OCI-LY3 (cell line): ENCODE data around the gene COA7.
A peak's percentile ranks its signal among the peaks of the same experiment; 100 is the strongest.
"Not testable (repeated sequence)": the region's sequence is repeated elsewhere in the genome, so short reads cannot be mapped to it uniquely, and the experiment has no call there.

Experiments
- H2AFZ ChIP-seq: fragments of 200-600, 300-600 bp; shearing (Covaris generic); 2 replicates; pipeline ENCODE4 v1.6.0; 2014; ENCODE audit warnings: antibody characterized with exemption, low read depth, low read length
- H3K27ac ChIP-seq: fragments of 200-600, 300-600 bp; sonication (generic); 2 replicates; pipeline ENCODE4 v1.5.1; 2014; ENCODE audit warnings: mild to moderate bottlenecking, low read length, moderate library complexity, mixed read lengths
- H3K27me3 ChIP-seq: fragments of 200-600, 300-600 bp; sonication (generic); 2 replicates; pipeline ENCODE4 v1.6.1; 2014; ENCODE audit warnings: low read depth, low read length, mixed read lengths
- H3K36me3 ChIP-seq: fragments of 200-600, 300-600 bp; sonication (generic); replicated peaks from 2 replicates; pipeline ENCODE3; 2014; ENCODE audit warnings: low read depth, low read length, mixed read lengths
- H3K4me1 ChIP-seq: fragments of 300-600, 200-600 bp; sonication (generic); 2 replicates; pipeline ENCODE4 v1.6.1; 2014; ENCODE audit warnings: low read length, mixed read lengths
- H3K4me2 ChIP-seq: fragments of 200-600, 300-600 bp; sonication (generic); 2 replicates; pipeline ENCODE4 v1.6.1; 2014; ENCODE audit warnings: low read length, mixed read lengths
- H3K4me3 ChIP-seq: fragments of 300-600, 200-600 bp; sonication (generic); 2 replicates; pipeline ENCODE4 v1.5.1; 2014; ENCODE audit warnings: antibody characterized with exemption, mild to moderate bottlenecking, low read length, moderate library complexity
- H3K79me2 ChIP-seq: fragments of 300-600, 200-600 bp; shearing (Covaris generic); 2 replicates; pipeline ENCODE4 v1.6.1; 2014; ENCODE audit warnings: mild to moderate bottlenecking, low read length, mixed read lengths
- H3K9ac ChIP-seq: fragments of 300-600, 200-600 bp; shearing (Covaris generic); 2 replicates; pipeline ENCODE4 v1.6.0; 2014; ENCODE audit warnings: mild to moderate bottlenecking, low read length, moderate library complexity
- H3K9me3 ChIP-seq: fragments of 200-600, 300-600 bp; shearing (Covaris generic); 2 replicates; pipeline ENCODE4 v1.6.1; 2014; ENCODE audit warnings: low read length, mixed read lengths; ENCODE audit not compliant: insufficient read depth
- H4K20me1 ChIP-seq: fragments of 200-600, 300-600 bp; sonication (generic); 2 replicates; pipeline ENCODE4 v1.6.1; 2016; ENCODE audit warnings: low read length, mixed read lengths; ENCODE audit not compliant: insufficient read depth
- EZH2phosphoT487 ChIP-seq: fragments of 200-600 bp; shearing (Covaris generic); IDR thresholded peaks from 2 replicates; pipeline ENCODE4 v1.6.1; 2018; ENCODE audit warnings: antibody characterized with exemption, mixed run types, low read depth
- TF ChIP-seq, protein P1 (sequence below): fragments of 200-600, 300-600 bp; sonication (generic); IDR thresholded peaks from 2 replicates; pipeline ENCODE4 v1.5.1; 2014; ENCODE audit warnings: antibody characterized with exemption, low read length, low read depth

COA7 gene

DNA sequence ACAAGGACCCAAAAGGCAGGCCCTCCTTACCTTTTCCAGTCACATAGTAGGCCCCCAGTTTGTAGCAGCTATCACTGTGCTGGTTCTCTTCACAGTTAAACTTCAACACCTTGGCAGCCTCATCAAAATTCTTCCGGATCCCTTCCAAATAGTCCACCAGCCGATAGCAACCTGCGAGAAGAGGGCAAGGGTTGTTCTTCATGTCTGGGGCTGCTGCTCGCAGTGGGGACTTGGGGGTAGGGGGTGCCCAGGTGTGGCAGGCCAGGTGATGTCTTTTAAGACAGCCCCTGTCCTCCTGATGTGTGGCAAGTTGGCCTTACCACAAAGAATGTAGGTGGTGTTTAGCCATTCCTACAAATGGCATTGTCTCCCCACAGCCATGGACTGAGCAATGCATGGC is 5.5 kb downstream of the COA7 start:
- H3K4me2 ChIP-seq, result no peak overlapping the region
- 0 out of 2 replicates have a peak, but pooled peaks cover 2% of the 10 kb centered on the region for H3K4me1 ChIP-seq
- no peaks in the 10 kb centered on the region for H3K9me3 ChIP-seq
- no peak overlapping the region for H3K27ac ChIP-seq
- H3K4me3 ChIP-seq, result no peak overlapping the region
- no peaks in the 10 kb centered on the region for H4K20me1 ChIP-seq
- no peak overlapping the region for H2AFZ ChIP-seq
- peaks cover 60% of the 10 kb centered on the region for H3K79me2 ChIP-seq
- no peak overlapping the region for H3K9ac ChIP-seq
- H3K27me3 ChIP-seq, result no peaks in the 10 kb centered on the region
- TF ChIP-seq, protein P1, sequence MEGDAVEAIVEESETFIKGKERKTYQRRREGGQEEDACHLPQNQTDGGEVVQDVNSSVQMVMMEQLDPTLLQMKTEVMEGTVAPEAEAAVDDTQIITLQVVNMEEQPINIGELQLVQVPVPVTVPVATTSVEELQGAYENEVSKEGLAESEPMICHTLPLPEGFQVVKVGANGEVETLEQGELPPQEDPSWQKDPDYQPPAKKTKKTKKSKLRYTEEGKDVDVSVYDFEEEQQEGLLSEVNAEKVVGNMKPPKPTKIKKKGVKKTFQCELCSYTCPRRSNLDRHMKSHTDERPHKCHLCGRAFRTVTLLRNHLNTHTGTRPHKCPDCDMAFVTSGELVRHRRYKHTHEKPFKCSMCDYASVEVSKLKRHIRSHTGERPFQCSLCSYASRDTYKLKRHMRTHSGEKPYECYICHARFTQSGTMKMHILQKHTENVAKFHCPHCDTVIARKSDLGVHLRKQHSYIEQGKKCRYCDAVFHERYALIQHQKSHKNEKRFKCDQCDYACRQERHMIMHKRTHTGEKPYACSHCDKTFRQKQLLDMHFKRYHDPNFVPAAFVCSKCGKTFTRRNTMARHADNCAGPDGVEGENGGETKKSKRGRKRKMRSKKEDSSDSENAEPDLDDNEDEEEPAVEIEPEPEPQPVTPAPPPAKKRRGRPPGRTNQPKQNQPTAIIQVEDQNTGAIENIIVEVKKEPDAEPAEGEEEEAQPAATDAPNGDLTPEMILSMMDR, result no peak
- H3K36me3 ChIP-seq, result peaks cover 28% of the 10 kb centered on the region

DNA sequence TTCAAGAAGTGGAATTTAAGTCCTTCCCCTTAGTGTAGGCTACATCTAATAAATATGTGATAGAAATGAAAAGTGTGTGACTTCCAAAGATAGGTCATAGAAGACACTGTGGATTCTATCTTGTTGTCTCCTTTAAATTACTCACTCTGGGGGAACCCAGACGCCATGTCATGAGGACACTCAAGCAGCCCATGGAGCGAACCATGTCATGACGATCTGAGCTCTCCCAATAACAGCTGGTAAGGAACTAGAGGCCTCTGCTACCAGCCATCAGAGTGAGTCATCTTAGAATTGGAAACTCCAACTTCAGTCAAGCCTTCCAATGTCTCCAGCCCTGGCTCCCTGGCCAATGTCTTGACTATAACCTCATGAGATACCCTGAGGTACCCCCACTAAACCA is 6.3 kb downstream of the COA7 start:
- Histone ChIP-seq H3K27me3 (no peaks in the 10 kb centered on the region), H2AFZ (no peak overlapping the region), H3K4me3 (no peak overlapping the region), H3K4me1 (peaks cover 2% of the 10 kb centered on the region; the same call in 1 of the 2 replicates), H3K27ac (no peak overlapping the region), H3K4me2 (no peak overlapping the region), H3K36me3 (peaks cover 36% of the 10 kb centered on the region), H3K9ac (no peak overlapping the region), H3K9me3 (no peaks in the 10 kb centered on the region), H3K79me2 (peaks cover 54% of the 10 kb centered on the region), H4K20me1 (no peaks in the 10 kb centered on the region)
- TF ChIP-seq EZH2phosphoT487, result no peak
- TF ChIP-seq, protein P1, result no peak

DNA sequence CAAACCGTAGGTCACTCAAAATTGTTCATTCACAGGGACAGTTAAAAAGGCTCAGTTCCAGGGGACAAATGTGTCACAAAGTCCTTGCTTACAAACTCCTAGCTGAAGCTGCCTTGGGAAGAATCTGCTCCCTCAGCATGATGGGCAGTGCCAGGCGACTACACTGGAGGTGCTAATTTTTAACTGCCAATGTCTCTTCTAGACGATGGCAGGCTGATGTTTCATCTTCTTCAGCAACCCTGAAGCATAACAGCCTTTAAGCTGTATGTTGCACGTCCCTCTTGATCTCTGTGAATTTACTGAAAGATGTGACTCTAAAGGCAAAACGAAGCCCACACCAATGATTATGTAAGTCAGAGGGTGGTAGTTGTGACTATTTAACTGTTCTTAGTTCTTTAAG is 11.3 kb downstream of the COA7 start:
- Histone ChIP-seq H3K4me3 (no peak overlapping the region), H3K4me2 (no peak overlapping the region), H3K4me1 (peaks cover 18% of the 10 kb centered on the region), H4K20me1 (no peaks in the 10 kb centered on the region), H2AFZ (no peak overlapping the region), H3K27me3 (no peaks in the 10 kb centered on the region), H3K36me3 (peaks cover 33% of the 10 kb centered on the region), H3K9ac (no peak overlapping the region), H3K79me2 (peaks cover 4% of the 10 kb centered on the region), H3K9me3 (no peaks in the 10 kb centered on the region), H3K27ac (0 out of 2 replicates have a peak overlapping the region, but pooled peaks have one; percentile 33)
- TF ChIP-seq, protein P1, result no peak
- TF ChIP-seq EZH2phosphoT487, result no peak

- peaks cover 30% of the 10 kb centered on the region for H3K36me3 ChIP-seq
- H3K4me2 ChIP-seq, result peak overlapping the region; percentile 20; the same call in 1 of the 2 replicates
- H3K9ac ChIP-seq, result peak overlapping the region; percentile 37; the same call in 1 of the 2 replicates
- not testable (repeated sequence) for H3K79me2 ChIP-seq, H3K9me3 ChIP-seq, H4K20me1 ChIP-seq, H2AFZ ChIP-seq, H3K27me3 ChIP-seq
- H3K4me3 ChIP-seq, result peak overlapping the region; percentile 24; the same call in 1 of the 2 replicates
- H3K4me1 ChIP-seq, result peaks cover 19% of the 10 kb centered on the region
- TF ChIP-seq, protein P1, result peak; percentile 57
- peak overlapping the region; percentile 62 for H3K27ac ChIP-seq
Observed at GRCh38 chr1:52686261-52686751, 11.8 kb downstream of the COA7 start.
